Upper lobe of left lung (tissue), 6 donors: ENCODE results near the gene ANKS1B. TPM values are rescaled to one million over a fixed set of nuclear protein-coding genes. Genes with fewer than 3 reads are reported as not detected.

ENCODE experiments used
- ATAC-seq, 2 donors: fragments of 200-7000 bp; cut with Tn5 transposase; one replicate each; pipeline ENCODE4 v1.9.1; 2022; ENCODE audit warnings: mild to moderate bottlenecking in 2 of 2, moderate library complexity in 2 of 2; ENCODE audit not compliant: low FRiP score in 2 of 2
- DNase-seq, 2 donors: peaks; one replicate each; pipeline ENCODE4 v3.0.0-alpha.2; 2019 to 2020
- H3K27ac ChIP-seq, 4 donors: fragments of 200-600 bp; sonication (generic); one replicate each; pipeline ENCODE4 v1.5.1; 2016 to 2019
- H3K27me3 ChIP-seq, 4 donors: fragments of 200-600 bp; sonication (generic); one replicate each; pipeline ENCODE4 v1.5.1; 2017 to 2019
- H3K36me3 ChIP-seq, 4 donors: fragments of 200-600 bp; sonication (generic); one replicate each; pipeline ENCODE4 v1.5.1; 2016 to 2019
- H3K4me1 ChIP-seq, 4 donors: fragments of 200-600 bp; sonication (generic); one replicate each; pipeline ENCODE4 v1.5.1; 2018 to 2019
- H3K4me3 ChIP-seq, 4 donors: fragments of 200-600 bp; sonication (generic); one replicate each; pipeline ENCODE4 v1.5.1; 2017 to 2019; ENCODE audit warnings: mild to moderate bottlenecking in 2 of 4, moderate library complexity in 1 of 4
- H3K9me3 ChIP-seq, 4 donors: fragments of 200-600 bp; sonication (generic); one replicate each; pipeline ENCODE4 v1.5.1; 2018 to 2019
- CTCF ChIP-seq, 6 experiments: fragments of 450-650 bp in 4 of 6; fragments of 200-600 bp in 2 of 6; sonication (generic) in 2 of 6; IDR thresholded peaks; one replicate each; pipeline ENCODE4 v1.5.1; 2016 to 2019; ENCODE audit warnings: antibody characterized with exemption in 6 of 6
- EP300 ChIP-seq, 4 donors: sonication (generic); formaldehyde crosslinking; IDR thresholded peaks; one replicate each; pipeline ENCODE4 v1.5.1; 2017; ENCODE audit warnings: antibody characterized with exemption in 4 of 4, control low read depth in 2 of 4
- POLR2A ChIP-seq, 4 donors: fragments of 450-650 bp; IDR thresholded peaks; one replicate each; pipeline ENCODE4 v1.5.1; 2016 to 2017; ENCODE audit warnings: antibody characterized with exemption in 4 of 4, mild to moderate bottlenecking in 2 of 4
- POLR2AphosphoS5 ChIP-seq, 2 donors: sonication (generic); formaldehyde crosslinking; IDR thresholded peaks; one replicate each; pipeline ENCODE4 v1.5.1; 2017; ENCODE audit warnings: antibody characterized with exemption in 2 of 2
- WGBS, 2 donors: methylation state at CpG; one replicate each; pipeline ENCODE4 v1.1.5; 2017 to 2018; 5-methylcytosine and 5-hydroxymethylcytosine counted together
- total RNA-seq, 6 donors: library from RNA; depleted of rRNA in 4 of 6; stranded (reverse); fragments of >200 nt in 4 of 6; gene quantifications; one replicate each; pipeline versions ENCODE4 v1.1.0 to v1.2.1, GENCODE V29; 2016 to 2021
- donor health status: DM: no; HTN: no; CAD: no; lungs with moderate emphysema.
- donor health status: DM: no; HTN: yes; CAD: no; lungs with severe emphysema.

Gene ANKS1B
- total RNA-seq, 6 donors from 2014 or later = 5.1 to 23.7 (median 7.2) TPM

DNA sequence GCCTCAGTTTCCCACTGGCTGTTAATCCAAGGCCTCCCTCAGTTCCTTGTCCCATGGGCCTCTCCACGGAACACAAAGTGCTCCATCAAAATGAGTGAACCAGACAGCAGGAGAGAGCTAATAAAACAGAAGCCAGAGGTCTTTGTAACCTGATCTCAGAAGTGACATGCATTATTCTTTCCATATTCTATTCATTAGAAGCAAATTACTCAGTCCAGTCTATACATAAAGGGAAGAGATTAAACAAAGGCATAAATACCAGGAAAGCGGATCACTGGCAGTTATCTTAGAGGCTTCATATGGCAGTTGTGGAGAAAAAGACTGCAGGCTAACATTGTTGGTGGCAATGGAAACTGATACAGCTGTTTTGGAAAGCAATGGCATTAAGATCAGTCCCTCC is 507.8 kb downstream of the ANKS1B start:
- WGBS, 2 donors = 72 to 75% methylated on average over 2 of the region's 2 CpGs
- ATAC-seq = no peak
- Histone ChIP-seq H3K4me1 (no peaks in the 10 kb centered on the region), H3K4me3 (no peak overlapping the region), H3K36me3 (no peaks in the 10 kb centered on the region), H3K27me3 (no peaks in the 10 kb centered on the region), H3K27ac (no peak overlapping the region), H3K9me3 (no peaks in the 10 kb centered on the region)
- TF ChIP-seq POLR2AphosphoS5 (IDR thresholded peaks at IDR 0.05) (no peak), POLR2A (IDR thresholded peaks at IDR 0.05) (no peak)
- no peak for DNase-seq

GRCh38 chr12:99455350-99456035 is 529.2 kb downstream of the ANKS1B start:
- Histone ChIP-seq H3K9me3 (peaks cover 0 to 4% (median 2%) of the 10 kb centered on the region in 4 donors), H3K27me3 (no peaks in the 10 kb centered on the region), H3K27ac (no peak overlapping the region), H3K36me3 (no peaks in the 10 kb centered on the region), H3K4me3 (no peak overlapping the region), H3K4me1 (no peaks in the 10 kb centered on the region)
- ATAC-seq (peak; percentile 11 to 14), DNase-seq (no peak)
- 77 to 80% methylated on average over 3 to 4 of the region's 4 CpGs for WGBS, 2 donors
- TF ChIP-seq CTCF (IDR thresholded peaks at IDR 0.05) (no peak), EP300 (IDR thresholded peaks at IDR 0.05) (no peak), POLR2A (IDR thresholded peaks at IDR 0.05) (no peak), POLR2AphosphoS5 (IDR thresholded peaks at IDR 0.05) (no peak)

GRCh38 chr12:99454539-99455172 is 530.1 kb downstream of the ANKS1B start:
- Histone ChIP-seq H3K4me1 (no peaks in the 10 kb centered on the region), H3K4me3 (no peak overlapping the region), H3K27me3 (no peaks in the 10 kb centered on the region), H3K9me3 (peaks cover 0 to 4% (median under 1%) of the 10 kb centered on the region in 4 donors), H3K27ac (no peak overlapping the region), H3K36me3 (no peaks in the 10 kb centered on the region)
- WGBS, 2 donors = 83 to 89% methylated on average over 2 of the region's 2 CpGs
- ATAC-seq (no peak), DNase-seq (no peak)
- TF ChIP-seq POLR2A (IDR thresholded peaks at IDR 0.05) = no peak
- TF ChIP-seq POLR2AphosphoS5 (IDR thresholded peaks at IDR 0.05) = no peak
- no peak for TF ChIP-seq CTCF (IDR thresholded peaks at IDR 0.05)
- TF ChIP-seq EP300 (IDR thresholded peaks at IDR 0.05) = no peak

- Histone ChIP-seq H3K4me1 (no peaks in the 10 kb centered on the region), H3K27me3 (no peaks in the 10 kb centered on the region), H3K9me3 (no peaks in the 10 kb centered on the region), H3K4me3 (no peak overlapping the region), H3K27ac (no peak overlapping the region), H3K36me3 (no peaks in the 10 kb centered on the region)
- no peak for TF ChIP-seq POLR2A (IDR thresholded peaks at IDR 0.05)
- no peak for TF ChIP-seq EP300 (IDR thresholded peaks at IDR 0.05)
- TF ChIP-seq POLR2AphosphoS5 (IDR thresholded peaks at IDR 0.05) = no peak
- no peak for TF ChIP-seq CTCF (IDR thresholded peaks at IDR 0.05)
- 26 to 40% methylated on average over 2 of the region's 2 CpGs for WGBS, 2 donors
- ATAC-seq (no peak), DNase-seq (no peak)
These were observed 530.7 kb downstream of the ANKS1B start for GRCh38 chr12:99453836-99454538.

- no peak overlapping the region for H3K4me3 ChIP-seq
- 80 to 81% methylated on average over 4 of the region's 4 CpGs for WGBS, 2 donors
- H3K27ac ChIP-seq = no peak overlapping the region
- H3K36me3 ChIP-seq = no peaks in the 10 kb centered on the region
- H3K4me1 ChIP-seq = no peaks in the 10 kb centered on the region
- no peaks in the 10 kb centered on the region for H3K27me3 ChIP-seq
- no peak for TF ChIP-seq CTCF (IDR thresholded peaks at IDR 0.05)
- ATAC-seq (no peak), DNase-seq (no peak)
- no peaks in the 10 kb centered on the region for H3K9me3 ChIP-seq
These were observed 534.6 kb downstream of the ANKS1B start for GRCh38 chr12:99450036-99450630.
